K562 (cell line): ENCODE data around the gene ZNF575.

Source experiments
- EP300 ChIP-seq: IDR thresholded peaks from 2 replicates; pipeline ENCODE4 v1.6.1; 2012; ENCODE audit warnings: low read length, improper control_type of control experiment
- GABPA ChIP-seq: fragments of 200-800 bp; sonication (Bioruptor generic); conservative IDR thresholded peaks from 2 replicates; pipeline ENCODE4 v1.6.1; 2016; ENCODE audit warnings: low read depth, missing genetic modification characterization, missing compliant biosample characterization
- JUNB ChIP-seq: fragments of 450-650 bp; formaldehyde crosslinking; conservative IDR thresholded peaks from 2 replicates; pipeline ENCODE4 v1.4.0; 2020; ENCODE audit warnings: mild to moderate bottlenecking
- POLR2AphosphoS5 ChIP-seq: IDR thresholded peaks from 2 replicates; pipeline ENCODE4 v1.6.1; 2011; ENCODE audit warnings: mild to moderate bottlenecking, low read depth, low read length, moderate library complexity; ENCODE audit not compliant: control insufficient read depth, insufficient read depth
- TAF1 ChIP-seq: IDR thresholded peaks from 2 replicates; pipeline ENCODE4 v1.6.1; 2011; ENCODE audit warnings: mild to moderate bottlenecking, low read length, moderate library complexity; ENCODE audit not compliant: insufficient read depth, control insufficient read depth, severe bottlenecking; ENCODE audit errors: extremely low read depth
- ZBTB17 ChIP-seq: fragments of 450-650 bp; formaldehyde crosslinking; IDR thresholded peaks from 2 replicates; pipeline ENCODE4 v1.4.0; 2020; ENCODE audit warnings: mild to moderate bottlenecking
- ZBTB2 ChIP-seq: fragments of 450-650 bp; IDR thresholded peaks from 2 replicates; pipeline ENCODE4 v1.6.1; 2016; ENCODE audit warnings: antibody characterized with exemption
- TF ChIP-seq, protein P1 (sequence below), 3 experiments: IDR thresholded peaks in 2 of 3; conservative IDR thresholded peaks in 1 of 3; 2 replicates each; pipeline ENCODE4 v1.5.1; 2011 to 2012; ENCODE audit warnings: low read length in 3 of 3, mild to moderate bottlenecking in 3 of 3, control low read depth in 2 of 3, improper control_type of control experiment in 1 of 3, inconsistent platforms in 1 of 3, low read depth in 1 of 3, mixed read lengths in 1 of 3, moderate library complexity in 1 of 3; ENCODE audit not compliant: insufficient read depth in 2 of 3
- TF ChIP-seq, protein P2 (sequence below): sonication (generic); formaldehyde crosslinking; IDR thresholded peaks from 2 replicates; pipeline ENCODE4 v1.8.0; 2022; ENCODE audit warnings: mild to moderate bottlenecking, missing genetic modification reagents
- TF ChIP-seq, protein P3 (sequence below), 2 experiments: fragments of 450-650 bp; formaldehyde crosslinking in 1 of 2; IDR thresholded peaks; 2 replicates each; pipeline versions ENCODE4 v1.4.0 to v1.6.1; 2014 to 2020; ENCODE audit warnings: mild to moderate bottlenecking in 2 of 2, borderline replicate concordance in 1 of 2, low read depth in 1 of 2

GRCh38 chr19:43578787-43579186 lies 45.8 kb downstream of the ZNF575 start:
- TF ChIP-seq, protein P1, sequence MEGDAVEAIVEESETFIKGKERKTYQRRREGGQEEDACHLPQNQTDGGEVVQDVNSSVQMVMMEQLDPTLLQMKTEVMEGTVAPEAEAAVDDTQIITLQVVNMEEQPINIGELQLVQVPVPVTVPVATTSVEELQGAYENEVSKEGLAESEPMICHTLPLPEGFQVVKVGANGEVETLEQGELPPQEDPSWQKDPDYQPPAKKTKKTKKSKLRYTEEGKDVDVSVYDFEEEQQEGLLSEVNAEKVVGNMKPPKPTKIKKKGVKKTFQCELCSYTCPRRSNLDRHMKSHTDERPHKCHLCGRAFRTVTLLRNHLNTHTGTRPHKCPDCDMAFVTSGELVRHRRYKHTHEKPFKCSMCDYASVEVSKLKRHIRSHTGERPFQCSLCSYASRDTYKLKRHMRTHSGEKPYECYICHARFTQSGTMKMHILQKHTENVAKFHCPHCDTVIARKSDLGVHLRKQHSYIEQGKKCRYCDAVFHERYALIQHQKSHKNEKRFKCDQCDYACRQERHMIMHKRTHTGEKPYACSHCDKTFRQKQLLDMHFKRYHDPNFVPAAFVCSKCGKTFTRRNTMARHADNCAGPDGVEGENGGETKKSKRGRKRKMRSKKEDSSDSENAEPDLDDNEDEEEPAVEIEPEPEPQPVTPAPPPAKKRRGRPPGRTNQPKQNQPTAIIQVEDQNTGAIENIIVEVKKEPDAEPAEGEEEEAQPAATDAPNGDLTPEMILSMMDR (IDR thresholded peaks at IDR 0.05 in 2 of 3, conservative IDR thresholded peaks at IDR 0.05 in 1 of 3; ENCODE audit: insufficient read depth in 2 of 3, low read depth in 1 of 3, low read length in 3 of 3) = no peak
- no peak for TF ChIP-seq ZBTB17 (CRISPR knock-in tag)
- no peak for TF ChIP-seq ZBTB2
- TF ChIP-seq GABPA (tag) = no peak
- no peak for TF ChIP-seq POLR2AphosphoS5
- TF ChIP-seq, protein P2, sequence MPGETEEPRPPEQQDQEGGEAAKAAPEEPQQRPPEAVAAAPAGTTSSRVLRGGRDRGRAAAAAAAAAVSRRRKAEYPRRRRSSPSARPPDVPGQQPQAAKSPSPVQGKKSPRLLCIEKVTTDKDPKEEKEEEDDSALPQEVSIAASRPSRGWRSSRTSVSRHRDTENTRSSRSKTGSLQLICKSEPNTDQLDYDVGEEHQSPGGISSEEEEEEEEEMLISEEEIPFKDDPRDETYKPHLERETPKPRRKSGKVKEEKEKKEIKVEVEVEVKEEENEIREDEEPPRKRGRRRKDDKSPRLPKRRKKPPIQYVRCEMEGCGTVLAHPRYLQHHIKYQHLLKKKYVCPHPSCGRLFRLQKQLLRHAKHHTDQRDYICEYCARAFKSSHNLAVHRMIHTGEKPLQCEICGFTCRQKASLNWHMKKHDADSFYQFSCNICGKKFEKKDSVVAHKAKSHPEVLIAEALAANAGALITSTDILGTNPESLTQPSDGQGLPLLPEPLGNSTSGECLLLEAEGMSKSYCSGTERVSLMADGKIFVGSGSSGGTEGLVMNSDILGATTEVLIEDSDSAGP = no peak
- TF ChIP-seq EP300 = no peak
- TF ChIP-seq JUNB (CRISPR knock-in tag) = no peak
- TF ChIP-seq TAF1 = no peak
- TF ChIP-seq, protein P3, sequence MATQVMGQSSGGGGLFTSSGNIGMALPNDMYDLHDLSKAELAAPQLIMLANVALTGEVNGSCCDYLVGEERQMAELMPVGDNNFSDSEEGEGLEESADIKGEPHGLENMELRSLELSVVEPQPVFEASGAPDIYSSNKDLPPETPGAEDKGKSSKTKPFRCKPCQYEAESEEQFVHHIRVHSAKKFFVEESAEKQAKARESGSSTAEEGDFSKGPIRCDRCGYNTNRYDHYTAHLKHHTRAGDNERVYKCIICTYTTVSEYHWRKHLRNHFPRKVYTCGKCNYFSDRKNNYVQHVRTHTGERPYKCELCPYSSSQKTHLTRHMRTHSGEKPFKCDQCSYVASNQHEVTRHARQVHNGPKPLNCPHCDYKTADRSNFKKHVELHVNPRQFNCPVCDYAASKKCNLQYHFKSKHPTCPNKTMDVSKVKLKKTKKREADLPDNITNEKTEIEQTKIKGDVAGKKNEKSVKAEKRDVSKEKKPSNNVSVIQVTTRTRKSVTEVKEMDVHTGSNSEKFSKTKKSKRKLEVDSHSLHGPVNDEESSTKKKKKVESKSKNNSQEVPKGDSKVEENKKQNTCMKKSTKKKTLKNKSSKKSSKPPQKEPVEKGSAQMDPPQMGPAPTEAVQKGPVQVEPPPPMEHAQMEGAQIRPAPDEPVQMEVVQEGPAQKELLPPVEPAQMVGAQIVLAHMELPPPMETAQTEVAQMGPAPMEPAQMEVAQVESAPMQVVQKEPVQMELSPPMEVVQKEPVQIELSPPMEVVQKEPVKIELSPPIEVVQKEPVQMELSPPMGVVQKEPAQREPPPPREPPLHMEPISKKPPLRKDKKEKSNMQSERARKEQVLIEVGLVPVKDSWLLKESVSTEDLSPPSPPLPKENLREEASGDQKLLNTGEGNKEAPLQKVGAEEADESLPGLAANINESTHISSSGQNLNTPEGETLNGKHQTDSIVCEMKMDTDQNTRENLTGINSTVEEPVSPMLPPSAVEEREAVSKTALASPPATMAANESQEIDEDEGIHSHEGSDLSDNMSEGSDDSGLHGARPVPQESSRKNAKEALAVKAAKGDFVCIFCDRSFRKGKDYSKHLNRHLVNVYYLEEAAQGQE (IDR thresholded peaks at IDR 0.05; ENCODE audit: borderline replicate concordance) = no peak
- TF ChIP-seq, protein P3 (CRISPR knock-in tag; IDR thresholded peaks at IDR 0.05; ENCODE audit: low read depth) = no peak
